ENCODE measurements around the gene PRSS56. TPM values are rescaled to one million over a fixed set of nuclear protein-coding genes. Genes with fewer than 3 reads are reported as not detected.

The PRSS56 gene
- total RNA-seq, 2 experiments from 2014 or later, result not detected

- peaks cover 2% of the 10 kb centered on the region for H3K4me1 Mint-ChIP-seq
Observed at GRCh38 chr2:232539298-232540231, 19.4 kb downstream of the PRSS56 start, which contains the start of gene CHRNG. Gene CHRNG (plus strand): TSS chr2:232539692. CDS start chr2:232539748, 56 bp downstream.

GRCh38 chr2:232540441-232541041, 20.4 kb downstream of the PRSS56 start:
- no peak overlapping the region for H3K4me3 Mint-ChIP-seq
- CTCF ChIA-PET, result no interaction called here
- DNase-seq, result no peak
- H3K27ac Mint-ChIP-seq, result no peak overlapping the region
- peaks cover 9% of the 10 kb centered on the region for H3K27me3 Mint-ChIP-seq
- H3K36me3 Mint-ChIP-seq (ENCODE audit: low read depth), result peaks cover 7% of the 10 kb centered on the region
- H3K4me1 Mint-ChIP-seq, result peaks cover 2% of the 10 kb centered on the region
- POLR2A ChIA-PET, result no interaction called here
- H3K9me3 Mint-ChIP-seq, result no peaks in the 10 kb centered on the region

More at GRCh38 chr2:232539298-232540231, 19.4 kb downstream of the PRSS56 start, which contains the start of gene CHRNG:
- Mint-ChIP-seq H3K4me3 (no peak within 1 kb of the TSS), H3K36me3 (ENCODE audit: low read depth) (peaks cover 3% of the 10 kb centered on the region), H3K27me3 (peaks cover 9% of the 10 kb centered on the region), H3K27ac (no peak within 1 kb of the TSS), H3K9me3 (no peaks in the 10 kb centered on the region)
- ChIA-PET POLR2A (interaction anchor here (0.6 kb wide), 1 partner anchor 11 kb away, joined by 3 read pairs; the partner anchor contains the start of gene EIF4E2), CTCF (interaction anchor here (0.6 kb wide), 1 partner anchor 84 kb away, joined by 3 read pairs; no protein-coding TSS in a partner anchor)
- no peak for DNase-seq

DNA sequence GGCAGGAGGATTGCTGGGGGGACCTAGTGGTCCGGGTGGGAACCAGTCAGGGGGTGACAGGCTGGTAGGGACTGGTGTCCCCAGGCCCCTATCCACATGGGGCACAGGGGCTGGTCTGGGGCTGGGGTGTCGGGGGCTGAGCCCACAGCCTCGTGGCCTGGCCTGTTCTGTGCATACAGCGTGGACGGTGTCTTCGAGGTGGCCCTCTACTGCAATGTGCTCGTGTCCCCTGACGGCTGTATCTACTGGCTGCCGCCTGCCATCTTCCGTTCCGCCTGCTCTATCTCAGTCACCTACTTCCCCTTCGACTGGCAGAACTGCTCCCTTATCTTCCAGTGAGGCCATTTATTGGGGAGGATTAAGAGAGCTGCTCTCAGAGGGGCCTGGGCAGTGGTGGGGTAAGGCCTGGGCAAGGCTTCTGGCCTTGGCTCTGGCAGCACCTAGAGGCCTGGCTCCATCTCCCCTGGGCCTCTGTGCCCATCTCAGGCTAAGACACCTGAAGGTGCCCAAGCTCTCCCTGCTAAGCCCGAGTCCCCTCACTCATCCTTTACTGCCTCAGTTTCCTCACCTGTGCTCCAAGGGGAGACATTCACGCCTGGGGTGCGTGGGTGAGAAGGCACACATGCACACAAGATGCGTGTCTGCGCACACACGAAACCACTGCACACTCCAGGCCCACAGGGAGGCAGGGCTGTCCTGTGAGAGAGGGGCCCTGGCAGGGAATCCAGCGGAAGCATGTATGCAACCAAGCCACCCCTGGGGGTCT, 21.2 kb downstream of the PRSS56 start:
- POLR2A ChIA-PET, result interaction anchor here (1.2 kb wide), 1 partner anchor 9 kb away, joined by 3 read pairs; the partner anchor contains the start of gene EIF4E2
- Mint-ChIP-seq H3K4me3 (no peak overlapping the region), H3K9me3 (no peaks in the 10 kb centered on the region), H3K36me3 (ENCODE audit: low read depth) (peaks cover 9% of the 10 kb centered on the region), H3K4me1 (peaks cover 2% of the 10 kb centered on the region), H3K27me3 (peaks cover 9% of the 10 kb centered on the region), H3K27ac (no peak overlapping the region)
- no peak for DNase-seq
- CTCF ChIA-PET, result no interaction called here

GRCh38 chr2:232541961-232542714, 21.9 kb downstream of the PRSS56 start:
- H3K9me3 Mint-ChIP-seq, result no peaks in the 10 kb centered on the region
- peaks cover 6% of the 10 kb centered on the region for H3K4me1 Mint-ChIP-seq
- ChIA-PET CTCF (no interaction called here), POLR2A (interaction anchor here (1.2 kb wide), 1 partner anchor 9 kb away, joined by 3 read pairs; the partner anchor contains the start of gene EIF4E2)
- peaks cover 14% of the 10 kb centered on the region for H3K36me3 Mint-ChIP-seq (ENCODE audit: low read depth)
- H3K27me3 Mint-ChIP-seq, result peaks cover 9% of the 10 kb centered on the region
- no peak for DNase-seq
- H3K27ac Mint-ChIP-seq, result no peak overlapping the region
- no peak overlapping the region for H3K4me3 Mint-ChIP-seq

DNA sequence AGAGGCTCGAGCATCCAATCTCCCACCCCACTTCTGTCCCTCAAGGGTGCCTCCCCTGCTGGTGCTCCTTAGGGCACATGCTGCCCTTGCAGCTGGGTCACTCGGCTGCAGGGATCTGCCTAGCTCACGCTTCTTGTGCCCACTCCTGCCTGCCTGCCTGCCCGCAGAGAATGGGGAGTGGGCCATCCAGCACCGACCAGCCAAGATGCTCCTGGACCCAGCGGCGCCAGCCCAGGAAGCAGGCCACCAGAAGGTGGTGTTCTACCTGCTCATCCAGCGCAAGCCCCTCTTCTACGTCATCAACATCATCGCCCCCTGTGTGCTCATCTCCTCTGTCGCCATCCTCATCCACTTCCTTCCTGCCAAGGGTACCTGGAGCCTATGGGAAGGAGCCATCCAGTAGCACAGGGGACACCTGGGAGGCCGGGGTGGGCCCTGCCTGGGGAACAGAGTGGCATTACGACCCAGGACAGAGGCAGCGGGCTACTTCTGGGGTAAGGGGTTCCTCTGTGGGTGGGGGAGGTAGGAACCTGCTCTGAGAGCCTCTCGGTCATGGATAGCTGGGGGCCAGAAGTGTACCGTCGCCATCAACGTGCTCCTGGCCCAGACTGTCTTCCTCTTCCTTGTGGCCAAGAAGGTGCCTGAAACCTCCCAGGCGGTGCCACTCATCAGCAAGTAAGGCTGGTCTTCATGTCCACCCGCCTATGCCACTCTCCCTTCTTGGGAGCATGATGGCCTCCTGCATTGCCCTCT, 22.7 kb downstream of the PRSS56 start:
- Mint-ChIP-seq H3K4me3 (no peak overlapping the region), H3K27me3 (peaks cover 6% of the 10 kb centered on the region), H3K9me3 (no peaks in the 10 kb centered on the region), H3K4me1 (peaks cover 13% of the 10 kb centered on the region), H3K27ac (no peak overlapping the region), H3K36me3 (ENCODE audit: low read depth) (peaks cover 20% of the 10 kb centered on the region)
- DNase-seq, result no peak
- CTCF ChIA-PET, result no interaction called here
- POLR2A ChIA-PET, result interaction anchor here (1.2 kb wide), 1 partner anchor 8 kb away, joined by 3 read pairs; the partner anchor contains the start of gene EIF4E2

- H3K4me1 Mint-ChIP-seq, result peaks cover 16% of the 10 kb centered on the region
Observed at GRCh38 chr2:232543491-232543890, 23.3 kb downstream of the PRSS56 start.

GRCh38 chr2:232543928-232544631, 23.9 kb downstream of the PRSS56 start:
- H3K36me3 Mint-ChIP-seq (ENCODE audit: low read depth), result peaks cover 30% of the 10 kb centered on the region
- CTCF ChIA-PET, result no interaction called here
- H3K27ac Mint-ChIP-seq, result no peak overlapping the region
- DNase-seq, result no peak
- no peaks in the 10 kb centered on the region for H3K9me3 Mint-ChIP-seq
- no peaks in the 10 kb centered on the region for H3K27me3 Mint-ChIP-seq
- no peak overlapping the region for H3K4me3 Mint-ChIP-seq
- POLR2A ChIA-PET, result no interaction called here
- peaks cover 22% of the 10 kb centered on the region for H3K4me1 Mint-ChIP-seq

More at GRCh38 chr2:232543491-232543890, 23.3 kb downstream of the PRSS56 start:
- peaks cover 24% of the 10 kb centered on the region for H3K36me3 Mint-ChIP-seq (ENCODE audit: low read depth)
- peaks cover under 1% of the 10 kb centered on the region for H3K27me3 Mint-ChIP-seq
- no peak overlapping the region for H3K27ac Mint-ChIP-seq
- ChIA-PET POLR2A (no interaction called here), CTCF (no interaction called here)
- no peak overlapping the region for H3K4me3 Mint-ChIP-seq
- no peaks in the 10 kb centered on the region for H3K9me3 Mint-ChIP-seq
- no peak for DNase-seq

GRCh38 chr2:232544674-232545073, 24.5 kb downstream of the PRSS56 start:
- Mint-ChIP-seq H3K9me3 (no peaks in the 10 kb centered on the region), H3K27me3 (no peaks in the 10 kb centered on the region), H3K4me1 (peaks cover 28% of the 10 kb centered on the region), H3K4me3 (no peak overlapping the region), H3K36me3 (ENCODE audit: low read depth) (peaks cover 32% of the 10 kb centered on the region), H3K27ac (no peak overlapping the region)
- ChIA-PET POLR2A (no interaction called here), CTCF (no interaction called here)
- no peak for DNase-seq

- DNase-seq, result no peak
- POLR2A ChIA-PET, result no interaction called here
Observed at GRCh38 chr2:232545511-232546375, 25.6 kb downstream of the PRSS56 start.

DNA sequence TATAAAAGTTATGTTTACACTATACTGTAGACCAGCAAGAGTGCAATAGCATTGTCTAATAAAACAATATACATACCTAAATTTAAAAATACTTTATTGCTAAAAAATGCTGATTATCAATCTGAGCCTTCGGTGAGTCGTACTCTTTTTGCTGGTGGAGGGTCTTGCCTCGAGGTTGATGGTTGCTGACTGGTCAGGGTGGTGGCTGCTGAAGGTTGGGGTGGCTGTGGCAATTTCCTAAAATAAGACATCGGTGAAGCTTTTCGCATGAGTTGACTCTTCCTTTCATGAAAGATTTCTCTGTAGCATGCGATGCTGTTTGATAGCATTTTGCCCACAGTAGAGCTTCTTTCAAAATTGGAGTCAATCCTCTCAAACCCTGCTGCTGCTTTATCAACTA, 27.8 kb downstream of the PRSS56 start:
- ChIA-PET POLR2A (interaction anchor here (0.6 kb wide), 1 partner anchor 250 kb away, joined by 3 read pairs; no protein-coding TSS in a partner anchor), CTCF (interaction anchor here (1.5 kb wide), 1 partner anchor 27 kb away, joined by 5 read pairs; the partner anchor contains the start of gene PRSS56)
- peaks cover 44% of the 10 kb centered on the region for H3K36me3 Mint-ChIP-seq (ENCODE audit: low read depth)
- no peaks in the 10 kb centered on the region for H3K27me3 Mint-ChIP-seq
- no peak overlapping the region for H3K4me3 Mint-ChIP-seq
- no peaks in the 10 kb centered on the region for H3K9me3 Mint-ChIP-seq
- no peak overlapping the region for H3K27ac Mint-ChIP-seq
- H3K4me1 Mint-ChIP-seq, result peaks cover 42% of the 10 kb centered on the region
- no peak for DNase-seq

More at GRCh38 chr2:232545511-232546375, 25.6 kb downstream of the PRSS56 start:
- Mint-ChIP-seq H3K27ac (no peak overlapping the region), H3K4me3 (no peak overlapping the region), H3K27me3 (no peaks in the 10 kb centered on the region), H3K9me3 (no peaks in the 10 kb centered on the region), H3K4me1 (peaks cover 29% of the 10 kb centered on the region), H3K36me3 (ENCODE audit: low read depth) (peaks cover 36% of the 10 kb centered on the region)
- CTCF ChIA-PET, result no interaction called here
